GM12878 (cell line): ENCODE data around the gene FOS. TPM values are rescaled to one million over a fixed set of nuclear protein-coding genes. Genes with fewer than 3 reads are reported as not detected.

Experiments
- ATAC-seq: fragments of 200-7000 bp; cut with Tn5 transposase; 3 replicates; pipeline ENCODE4 v1.9.1; 2020; ENCODE audit warnings: mild to moderate bottlenecking, moderate library complexity
- BruUV-seq: library from RNA; stranded (reverse); fragments of 400-500 nt; replicated peaks from 2 replicates; lab custom pipeline; 2021; lab: Mats Ljungman, UMichigan
- CTCF ChIA-PET: fragments of 300-600 bp; sonication (Branson Sonifier 250); formaldehyde crosslinking; extraction: SDS; loops from one replicate; lab custom pipeline; 2021; ENCODE audit warnings: inconsistent platforms; lab: Yijun Ruan, JAX
- POLR2A ChIA-PET: fragments of 350-600 bp; formaldehyde crosslinking; extraction: SDS; loops from one replicate; lab custom pipeline; 2021; ENCODE audit warnings: inconsistent platforms; lab: Charles Lee
- RAD21 ChIA-PET: fragments of 300-600 bp; sonication (Branson Sonifier 250); formaldehyde crosslinking; loops from one replicate; lab custom pipeline; 2023; ENCODE audit warnings: antibody characterized with exemption; ENCODE audit not compliant: unreplicated experiment; lab: Charles Lee
- SMC1A ChIA-PET: fragments of 300-600 bp; sonication (Branson Sonifier 250); formaldehyde crosslinking; loops from one replicate; lab custom pipeline; 2023; ENCODE audit not compliant: unreplicated experiment, uncharacterized antibody; lab: Charles Lee
- DNase-seq: peaks from one replicate; pipeline ENCODE4 v3.0.0-alpha.2; 2011; ENCODE audit warnings: low read depth, low spot score
- FAIRE-seq: peaks from 3 replicates; lab custom pipeline; 2011; peaks lifted over from hg19 to GRCh38; lab: Jason Lieb, UNC
- H2AFZ ChIP-seq: 2 replicates; pipeline ENCODE4 v1.6.0; 2011; ENCODE audit warnings: low read depth, low read length, control low read depth; ENCODE audit not compliant: control insufficient read depth
- H3K27ac ChIP-seq: 2 replicates; pipeline ENCODE4 v1.5.1; 2011; ENCODE audit warnings: control low read depth; ENCODE audit not compliant: control insufficient read depth, insufficient read depth
- H3K27me3 ChIP-seq, 2 experiments: replicated peaks in 1 of 2; 2 replicates each; pipeline versions ENCODE4 v1.6.0 to v1.6.1; 2011; ENCODE audit warnings: low read length in 1 of 2; ENCODE audit not compliant: control insufficient read depth in 2 of 2, insufficient read depth in 2 of 2
- H3K36me3 ChIP-seq, 2 experiments: 2 replicates each; pipeline ENCODE4 v1.5.1; 2011; ENCODE audit warnings: low read length in 1 of 2; ENCODE audit not compliant: control insufficient read depth in 2 of 2, insufficient read depth in 2 of 2
- H3K4me1 ChIP-seq: 2 replicates; pipeline ENCODE4 v1.6.1; 2011; ENCODE audit warnings: mild to moderate bottlenecking, low read length, moderate library complexity, mixed read lengths; ENCODE audit not compliant: control insufficient read depth, insufficient read depth
- H3K4me2 ChIP-seq: 2 replicates; pipeline ENCODE4 v1.6.0; 2011; ENCODE audit warnings: control low read depth; ENCODE audit not compliant: control insufficient read depth, insufficient read depth
- H3K4me3 ChIP-seq: fragments of 200-600 bp; sonication (generic); 2 replicates; pipeline ENCODE4 v1.5.1; 2016
- H3K79me2 ChIP-seq: 2 replicates; pipeline ENCODE4 v1.6.0; 2011; ENCODE audit warnings: low read length; ENCODE audit not compliant: control insufficient read depth, insufficient read depth
- H3K9ac ChIP-seq: 2 replicates; pipeline ENCODE4 v1.8.0; 2011; ENCODE audit warnings: low read length, control low read depth, mixed read lengths; ENCODE audit not compliant: control insufficient read depth, insufficient read depth
- H3K9me3 ChIP-seq: replicated peaks from 3 replicates; pipeline ENCODE4 v1.5.1; 2011; ENCODE audit warnings: mild to moderate bottlenecking, low read length; ENCODE audit not compliant: control insufficient read depth, insufficient read depth
- H4K20me1 ChIP-seq: 2 replicates; pipeline ENCODE4 v1.6.0; 2011; ENCODE audit not compliant: control insufficient read depth, insufficient read depth
- ASH2L ChIP-seq: fragments of 300-600, 200-600 bp; sonication (generic); IDR thresholded peaks from 2 replicates; pipeline ENCODE4 v1.6.1; 2017; ENCODE audit warnings: low read depth, mild to moderate bottlenecking, borderline replicate concordance
- BHLHE40 ChIP-seq, 2 experiments: fragments of 450-650 bp in 1 of 2; IDR thresholded peaks; 2 replicates each; pipeline ENCODE4 v1.6.1; 2011 to 2017; ENCODE audit warnings: low read depth in 2 of 2, borderline replicate concordance in 1 of 2, improper control_type of control experiment in 1 of 2, low read length in 1 of 2, mild to moderate bottlenecking in 1 of 2
- BMI1 ChIP-seq: fragments of 450-650 bp; IDR thresholded peaks from 2 replicates; pipeline ENCODE4 v1.6.1; 2016; ENCODE audit warnings: mild to moderate bottlenecking, moderate library complexity, borderline replicate concordance
- CREM ChIP-seq: IDR thresholded peaks from 2 replicates; pipeline ENCODE4 v1.6.1; 2014; ENCODE audit warnings: antibody characterized with exemption, low read depth
- EED ChIP-seq: sonication (generic); IDR thresholded peaks from 2 replicates; pipeline ENCODE4 v1.6.1; 2016; ENCODE audit warnings: antibody characterized with exemption, low read depth
- ESRRA ChIP-seq: IDR thresholded peaks from 2 replicates; pipeline ENCODE4 v1.6.1; 2012; ENCODE audit warnings: mild to moderate bottlenecking, low read length, improper control_type of control experiment
- IKZF1 ChIP-seq: fragments of 450-650 bp; conservative IDR thresholded peaks from 2 replicates; pipeline ENCODE4 v1.6.1; 2017; ENCODE audit warnings: antibody characterized with exemption, mild to moderate bottlenecking
- KAT2A ChIP-seq: conservative IDR thresholded peaks from 2 replicates; pipeline ENCODE4 v1.6.1; 2011; ENCODE audit warnings: low read depth, low read length; ENCODE audit not compliant: control insufficient read depth
- MXI1 ChIP-seq: fragments of 150-350 bp; IDR thresholded peaks from 2 replicates; pipeline ENCODE4 v1.6.1; 2011; ENCODE audit warnings: low read depth, mild to moderate bottlenecking, inconsistent platforms, low read length, improper control_type of control experiment
- PKNOX1 ChIP-seq: fragments of 450-650 bp; IDR thresholded peaks from 2 replicates; pipeline ENCODE4 v1.6.1; 2016; ENCODE audit warnings: mild to moderate bottlenecking
- RUNX3 ChIP-seq: IDR thresholded peaks from 2 replicates; pipeline ENCODE4 v1.6.1; 2012; ENCODE audit warnings: low read length, inconsistent platforms
- SIN3A ChIP-seq: IDR thresholded peaks from 2 replicates; pipeline ENCODE4 v1.6.1; 2012; ENCODE audit warnings: low read depth, low read length, improper control_type of control experiment
- SREBF1 ChIP-seq: IDR thresholded peaks from 2 replicates; pipeline ENCODE4 v1.6.1; 2012; ENCODE audit warnings: mild to moderate bottlenecking, low read length
- SRF ChIP-seq, 2 experiments: IDR thresholded peaks; 2 replicates each; pipeline ENCODE4 v1.6.1; 2011; ENCODE audit warnings: low read depth in 2 of 2, low read length in 2 of 2, mild to moderate bottlenecking in 1 of 2, moderate library complexity in 1 of 2
- ZBTB33 ChIP-seq: fragments of 450-650 bp; IDR thresholded peaks from 2 replicates; pipeline ENCODE4 v1.6.1; 2017; ENCODE audit warnings: mild to moderate bottlenecking
- WGBS: methylation state at CpG from one replicate; pipeline ENCODE4 v1.1.6; 2016; ENCODE audit warnings: low lambda C conversion rate; ENCODE audit not compliant: insufficient replicate concordance, insufficient coverage; ENCODE audit errors: missing lambda C conversion rate; 5-methylcytosine and 5-hydroxymethylcytosine counted together
- in situ Hi-C: fragments of 300-500 bp; cut with MboI; formaldehyde crosslinking; loops from 9 replicates; pipeline ENCODE4 v1.14.3; 2018; ENCODE audit warnings: mixed read lengths
- intact Hi-C: fragments of 100-400 bp; cut with micrococcal nuclease; formaldehyde crosslinking; loops from one replicate; pipeline ENCODE4 v1.14.2; 2022; ENCODE audit not compliant: unreplicated experiment
- polyA plus RNA-seq, 11 experiments: library from polyadenylated mRNA; depleted of rRNA in 4 of 11; unstranded in 6 of 11; stranded (reverse) in 5 of 11; fragments of >200 nt; fragmentation: Nextera tagmentation in 4 of 11; fragmentation: Illumina TruSeq in 1 of 11; extraction: Ambion mirVana in 4 of 11; extraction: Trizol in 1 of 11; gene quantifications; 1 replicate in 1 of 11; 2 replicates in 10 of 11; pipeline versions ENCODE4 v1.2.1 to v1.2.3, GENCODE V29; 2011 to 2016; ENCODE audit warnings: inconsistent platforms in 2 of 11, missing spikeins in 2 of 11, low read depth in 1 of 11
- total RNA-seq, 4 experiments: library from RNA; depleted of rRNA in 3 of 4; stranded (reverse); fragments of >200 nt in 3 of 4; fragmentation: Illumina TruSeq in 1 of 4; extraction: Trizol in 1 of 4; gene quantifications; 2 replicates each; pipeline versions ENCODE4 v1.2.1 to v1.2.3, GENCODE V29; 2013 to 2021
- TF ChIP-seq, protein P1 (sequence below): IDR thresholded peaks from 2 replicates; pipeline ENCODE4 v1.6.1; 2011; ENCODE audit warnings: mild to moderate bottlenecking, low read depth, low read length, moderate library complexity; ENCODE audit not compliant: insufficient replicate concordance
- TF ChIP-seq, protein P2 (sequence below): IDR thresholded peaks from 2 replicates; pipeline ENCODE4 v1.6.1; 2012; ENCODE audit warnings: low read depth, low read length, improper control_type of control experiment

Gene FOS
- total and polyA plus RNA-seq, 10 of the 15 experiments (the other 5 are each of a cell fraction or from before 2014, with no cell fraction given), result 0.02 to 0.95 (median 0.38) TPM

GRCh38 chr14:75293920-75294648, 15.5 kb downstream of the FOS start:
- no peaks in the 10 kb centered on the region for H4K20me1 ChIP-seq
- H3K9me3 ChIP-seq, result no peaks in the 10 kb centered on the region
- intact Hi-C loops (loop anchor here (10.0 kb wide), 2 partner anchors 69 to 429 kb away; no protein-coding TSS in a partner anchor), in situ Hi-C loops (no loop called here)
- ChIA-PET CTCF (interaction anchor here (1.3 to 14.0 kb wide), 10 partner anchors 11 to 434 kb away, joined by 4 to 279 read pairs (median 8); partner anchors contain the start of gene NEK9), POLR2A (interaction anchor here (0.8 to 1.5 kb wide), 3 partner anchors 26 to 230 kb away, joined by 3 to 10 read pairs (median 7); partner anchors contain the start of gene ACYP1), RAD21 (interaction anchor here (0.8 to 6.3 kb wide), 9 partner anchors 15 to 267 kb away, joined by 4 to 57 read pairs (median 5); partner anchors contain the start of genes FOS and NEK9), SMC1A (interaction anchor here (0.7 to 13.3 kb wide), 10 partner anchors 10 to 206 kb away, joined by 3 to 154 read pairs (median 4); no protein-coding TSS in a partner anchor)
- WGBS, result under 1% methylated on average over 56 of the region's 59 CpGs
- H3K36me3 ChIP-seq, result no peaks in the 10 kb centered on the region
- ATAC-seq (peak; percentile 99), DNase-seq (no peak), FAIRE-seq (peak; percentile 64)
- peaks cover 17% of the 10 kb centered on the region for H3K4me1 ChIP-seq
- H3K27me3 ChIP-seq, result no peaks in the 10 kb centered on the region; a peak in 1 of 4 replicates
- H2AFZ ChIP-seq, result peak overlapping the region; percentile 98
- H3K4me3 ChIP-seq, result peak overlapping the region; percentile 72
- H3K9ac ChIP-seq, result peak overlapping the region; percentile 62
- H3K4me2 ChIP-seq, result peak overlapping the region; percentile 90
- H3K79me2 ChIP-seq, result no peaks in the 10 kb centered on the region
- no peak overlapping the region for H3K27ac ChIP-seq
- no TSS peak for BruUV-seq
- TF ChIP-seq BHLHE40 (IDR thresholded peaks at IDR 0.05; ENCODE audit: borderline replicate concordance in 1 of 2, low read depth in 2 of 2, low read length in 1 of 2) (peak in 1 of 2 experiments; percentile 61; a peak in 2 of 4 replicates), IKZF1 (peak; percentile 75), RUNX3 (0 out of 2 replicates have a peak, but pooled peaks have one; percentile 12), MXI1 (peak; percentile 79), KAT2A (no peak), SRF (IDR thresholded peaks at IDR 0.05; ENCODE audit: low read depth in 2 of 2, low read length in 2 of 2) (peak; percentile 99 to 100), PKNOX1 (peak; percentile 44; the same call in 1 of the 2 replicates), ESRRA (peak; percentile 30; the same call in 1 of the 2 replicates), SREBF1 (no peak), EED (peak; percentile 23; the same call in 1 of the 2 replicates), SIN3A (peak; percentile 79; the same call in 1 of the 2 replicates), ASH2L (no peak), CREM (peak; percentile 40; the same call in 1 of the 2 replicates), ZBTB33 (peak; percentile 56; the same call in 1 of the 2 replicates), BMI1 (peak; percentile 76)
- TF ChIP-seq, protein P1, sequence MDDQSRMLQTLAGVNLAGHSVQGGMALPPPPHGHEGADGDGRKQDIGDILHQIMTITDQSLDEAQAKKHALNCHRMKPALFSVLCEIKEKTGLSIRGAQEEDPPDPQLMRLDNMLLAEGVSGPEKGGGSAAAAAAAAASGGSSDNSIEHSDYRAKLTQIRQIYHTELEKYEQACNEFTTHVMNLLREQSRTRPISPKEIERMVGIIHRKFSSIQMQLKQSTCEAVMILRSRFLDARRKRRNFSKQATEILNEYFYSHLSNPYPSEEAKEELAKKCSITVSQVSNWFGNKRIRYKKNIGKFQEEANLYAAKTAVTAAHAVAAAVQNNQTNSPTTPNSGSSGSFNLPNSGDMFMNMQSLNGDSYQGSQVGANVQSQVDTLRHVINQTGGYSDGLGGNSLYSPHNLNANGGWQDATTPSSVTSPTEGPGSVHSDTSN, result peak; percentile 32
- TF ChIP-seq, protein P2, sequence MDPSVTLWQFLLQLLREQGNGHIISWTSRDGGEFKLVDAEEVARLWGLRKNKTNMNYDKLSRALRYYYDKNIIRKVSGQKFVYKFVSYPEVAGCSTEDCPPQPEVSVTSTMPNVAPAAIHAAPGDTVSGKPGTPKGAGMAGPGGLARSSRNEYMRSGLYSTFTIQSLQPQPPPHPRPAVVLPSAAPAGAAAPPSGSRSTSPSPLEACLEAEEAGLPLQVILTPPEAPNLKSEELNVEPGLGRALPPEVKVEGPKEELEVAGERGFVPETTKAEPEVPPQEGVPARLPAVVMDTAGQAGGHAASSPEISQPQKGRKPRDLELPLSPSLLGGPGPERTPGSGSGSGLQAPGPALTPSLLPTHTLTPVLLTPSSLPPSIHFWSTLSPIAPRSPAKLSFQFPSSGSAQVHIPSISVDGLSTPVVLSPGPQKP, result peak; percentile 100
